ENCODE results near the gene CD5L. TPM values are rescaled to one million over a fixed set of nuclear protein-coding genes. Genes with fewer than 3 reads are reported as not detected.

Gene CD5L
- total and polyA plus RNA-seq, 8 donors = 0.23 to 2.2 (median 0.64) TPM; not detected in 5

DNA sequence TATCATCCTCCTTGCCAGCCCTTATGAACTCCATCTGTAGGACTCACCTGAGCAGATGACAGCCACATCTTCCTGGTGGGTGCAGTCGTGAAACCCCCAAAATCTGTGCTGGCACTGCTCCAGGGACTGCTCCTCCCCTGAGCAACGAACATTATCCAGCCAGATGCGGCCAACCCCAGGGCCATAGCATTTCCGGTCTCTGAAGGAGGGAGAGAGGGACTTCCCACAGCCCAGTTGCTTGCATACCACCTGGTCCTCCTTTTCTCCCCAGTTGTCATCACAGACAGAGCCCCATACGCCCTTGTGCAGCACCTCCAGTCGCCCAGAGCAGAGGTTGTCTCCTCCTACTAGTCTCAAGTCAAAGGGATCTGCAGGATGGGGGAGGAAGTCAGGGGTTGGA lies 8.5 kb downstream of the CD5L start:
- no peaks in the 10 kb centered on the region for H3K27me3 ChIP-seq
- ATAC-seq (no peak), DNase-seq (no peak)
- no peaks in the 10 kb centered on the region for H3K9me3 ChIP-seq
- H3K4me3 ChIP-seq = no peak overlapping the region
- no peak overlapping the region for H3K27ac ChIP-seq
- H3K36me3 ChIP-seq = no peaks in the 10 kb centered on the region
- H3K4me1 ChIP-seq = no peaks in the 10 kb centered on the region
- TF ChIP-seq, protein P1, sequence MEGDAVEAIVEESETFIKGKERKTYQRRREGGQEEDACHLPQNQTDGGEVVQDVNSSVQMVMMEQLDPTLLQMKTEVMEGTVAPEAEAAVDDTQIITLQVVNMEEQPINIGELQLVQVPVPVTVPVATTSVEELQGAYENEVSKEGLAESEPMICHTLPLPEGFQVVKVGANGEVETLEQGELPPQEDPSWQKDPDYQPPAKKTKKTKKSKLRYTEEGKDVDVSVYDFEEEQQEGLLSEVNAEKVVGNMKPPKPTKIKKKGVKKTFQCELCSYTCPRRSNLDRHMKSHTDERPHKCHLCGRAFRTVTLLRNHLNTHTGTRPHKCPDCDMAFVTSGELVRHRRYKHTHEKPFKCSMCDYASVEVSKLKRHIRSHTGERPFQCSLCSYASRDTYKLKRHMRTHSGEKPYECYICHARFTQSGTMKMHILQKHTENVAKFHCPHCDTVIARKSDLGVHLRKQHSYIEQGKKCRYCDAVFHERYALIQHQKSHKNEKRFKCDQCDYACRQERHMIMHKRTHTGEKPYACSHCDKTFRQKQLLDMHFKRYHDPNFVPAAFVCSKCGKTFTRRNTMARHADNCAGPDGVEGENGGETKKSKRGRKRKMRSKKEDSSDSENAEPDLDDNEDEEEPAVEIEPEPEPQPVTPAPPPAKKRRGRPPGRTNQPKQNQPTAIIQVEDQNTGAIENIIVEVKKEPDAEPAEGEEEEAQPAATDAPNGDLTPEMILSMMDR (IDR thresholded peaks at IDR 0.05) = no peak
- intact Hi-C loops (cut with DNase I) = no loop called here

DNA sequence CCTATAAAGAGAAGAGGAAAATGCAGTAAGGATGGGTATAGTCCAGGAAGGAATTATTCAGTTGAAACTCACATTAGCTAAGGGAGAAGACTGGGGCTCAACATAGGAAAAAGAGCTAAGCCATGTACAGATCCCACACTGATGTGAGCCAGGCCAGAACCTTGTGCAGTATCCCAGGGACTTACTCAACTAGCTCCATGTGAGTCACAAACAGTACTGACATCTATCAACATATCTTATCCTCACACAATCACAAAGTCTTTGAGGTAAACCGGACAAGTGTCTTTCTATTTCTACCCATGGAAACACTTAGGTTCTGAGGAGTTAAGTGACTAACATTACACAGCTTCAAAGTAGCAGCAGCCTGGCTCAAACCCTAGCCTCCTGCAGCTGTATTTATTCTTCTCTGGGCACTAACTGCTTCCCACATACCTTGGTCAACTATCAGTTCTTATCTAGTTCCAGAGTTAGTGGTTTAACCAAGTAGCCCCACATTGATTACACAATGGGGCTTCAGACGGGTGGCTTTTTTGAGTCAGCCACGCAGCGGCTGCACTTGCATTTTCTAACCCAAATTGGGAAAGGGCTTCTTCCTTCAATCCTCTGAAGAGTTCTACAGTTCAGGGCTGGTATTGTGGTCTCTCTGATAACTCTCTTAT lies 9.5 kb downstream of the CD5L start:
- Histone ChIP-seq H3K27me3 (no peaks in the 10 kb centered on the region), H3K4me1 (no peaks in the 10 kb centered on the region), H3K4me3 (no peak overlapping the region), H3K9me3 (no peaks in the 10 kb centered on the region), H3K27ac (no peak overlapping the region), H3K36me3 (no peaks in the 10 kb centered on the region)
- TF ChIP-seq, protein P1 (IDR thresholded peaks at IDR 0.05) = no peak
- DNase-seq = no peak
- intact Hi-C loops (cut with DNase I) = no loop called here
- no peak for ATAC-seq

DNA sequence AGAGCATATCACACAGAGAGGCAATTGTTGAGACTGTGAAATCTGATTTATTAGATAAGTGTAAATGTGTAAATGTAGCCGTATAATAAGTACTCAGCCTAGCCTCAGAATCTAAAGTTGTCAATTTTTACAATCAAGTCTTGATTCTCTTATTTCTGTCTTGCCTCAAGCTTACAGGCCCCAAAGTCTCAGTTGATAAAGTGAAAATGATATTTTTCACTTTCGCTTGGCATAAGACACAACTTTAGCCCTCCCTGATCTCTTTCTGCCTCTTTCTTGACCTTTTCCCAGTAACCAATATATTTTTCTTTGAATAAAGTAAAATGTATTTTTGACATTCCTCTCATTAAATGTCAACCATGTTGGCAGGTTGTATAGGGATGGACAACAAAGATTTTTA lies 10.7 kb downstream of the CD5L start:
- H3K9me3 ChIP-seq = no peaks in the 10 kb centered on the region
- TF ChIP-seq, protein P1 (IDR thresholded peaks at IDR 0.05) = no peak

DNA sequence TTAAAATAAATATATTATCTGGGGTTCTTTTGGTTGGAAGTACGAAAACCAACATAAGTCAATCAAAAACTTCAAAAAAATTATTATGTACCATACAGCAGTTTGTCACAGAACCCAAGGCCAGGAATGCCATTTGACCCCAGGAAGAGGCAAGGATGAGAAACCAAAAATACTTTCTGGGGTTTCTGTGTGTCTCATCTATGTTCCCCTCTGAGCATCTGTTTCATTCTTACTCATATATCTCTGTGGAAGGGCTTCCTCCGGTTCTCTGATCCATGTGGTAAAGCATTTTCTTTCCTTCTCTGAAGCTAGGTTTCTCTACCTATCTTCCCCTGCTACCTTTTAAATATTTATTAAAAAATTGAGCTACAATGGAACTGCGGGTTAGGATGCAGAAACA lies 11.9 kb downstream of the CD5L start:
- no peaks in the 10 kb centered on the region for H3K27me3 ChIP-seq
- no peak overlapping the region for H3K4me3 ChIP-seq
- intact Hi-C loops (cut with DNase I) = no loop called here
- no peaks in the 10 kb centered on the region for H3K9me3 ChIP-seq
- TF ChIP-seq, protein P1 (IDR thresholded peaks at IDR 0.05) = no peak
- H3K4me1 ChIP-seq = no peaks in the 10 kb centered on the region
- ATAC-seq = no peak
- no peak for DNase-seq
- no peak overlapping the region for H3K27ac ChIP-seq
- no peaks in the 10 kb centered on the region for H3K36me3 ChIP-seq

More for the DNA sequence above, 10.7 kb downstream of the CD5L start:
- Histone ChIP-seq H3K27ac (no peak overlapping the region), H3K27me3 (no peaks in the 10 kb centered on the region), H3K36me3 (no peaks in the 10 kb centered on the region), H3K4me3 (no peak overlapping the region), H3K4me1 (no peaks in the 10 kb centered on the region)
- ATAC-seq (no peak), DNase-seq (no peak)
- intact Hi-C loops (cut with DNase I) = no loop called here

DNA sequence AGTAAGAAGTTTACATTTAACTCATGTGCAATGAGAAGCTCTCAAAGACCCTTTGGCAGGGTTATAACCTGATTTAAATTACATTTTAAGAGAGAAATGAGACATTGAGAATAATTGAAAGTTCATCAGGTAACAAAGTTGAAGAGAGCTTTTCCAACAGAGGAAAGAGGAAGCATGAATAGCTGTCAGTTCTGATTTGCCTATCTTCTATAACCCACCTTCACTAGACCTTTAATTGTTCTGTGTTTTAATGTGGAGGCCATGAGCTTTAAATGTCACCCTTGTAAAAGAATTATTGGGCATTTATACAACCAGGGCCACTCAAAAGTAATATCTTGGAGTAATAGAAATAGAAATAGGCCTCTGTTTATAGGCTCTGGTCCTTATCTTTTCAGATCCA lies 12.4 kb downstream of the CD5L start:
- no peak for DNase-seq
- intact Hi-C loops (cut with DNase I) = no loop called here
- TF ChIP-seq, protein P1 (IDR thresholded peaks at IDR 0.05) = no peak
- no peak for ATAC-seq
- no peak overlapping the region for H3K4me3 ChIP-seq
- no peaks in the 10 kb centered on the region for H3K4me1 ChIP-seq
- H3K9me3 ChIP-seq = no peaks in the 10 kb centered on the region
- H3K27ac ChIP-seq = no peak overlapping the region
- no peaks in the 10 kb centered on the region for H3K36me3 ChIP-seq
- H3K27me3 ChIP-seq = peaks cover 0 to 5% of the 10 kb centered on the region in 2 donors
